ENCODE results near the gene COL21A1.

- no peak for TF ChIP-seq CTCF (IDR thresholded peaks at IDR 0.05)
- TF ChIP-seq POLR2A (IDR thresholded peaks at IDR 0.05): no peak
Measured at GRCh38 chr6:56214041-56214702, 33.2 kb downstream of the COL21A1 start.

Data from gastroesophageal sphincter (tissue), 3 donors.